T47D (cell line): ENCODE results near the gene ICAM4.
"Not testable (repeated sequence)": the region's sequence is repeated elsewhere in the genome, so short reads cannot be mapped to it uniquely, and the experiment has no call there.

Experiments
- DNase-seq, 2 experiments: peaks; one replicate each; pipeline versions ENCODE4 v3.0.0 to v3.0.0-alpha.2; 2011 to 2012; ENCODE audit warnings: low read depth in 1 of 2, low spot score in 1 of 2
- JUND ChIP-seq: IDR thresholded peaks from 2 replicates; pipeline ENCODE4 v1.6.1; 2012; ENCODE audit warnings: low read depth
- in situ Hi-C: cut with HindIII; loops from 2 replicates; pipeline ENCODE4 v1.10.0; 2016; ENCODE audit warnings: low sequenced_read_pairs, low pct_unique_long_range_greater_than_20kb

Gene ICAM4

DNA sequence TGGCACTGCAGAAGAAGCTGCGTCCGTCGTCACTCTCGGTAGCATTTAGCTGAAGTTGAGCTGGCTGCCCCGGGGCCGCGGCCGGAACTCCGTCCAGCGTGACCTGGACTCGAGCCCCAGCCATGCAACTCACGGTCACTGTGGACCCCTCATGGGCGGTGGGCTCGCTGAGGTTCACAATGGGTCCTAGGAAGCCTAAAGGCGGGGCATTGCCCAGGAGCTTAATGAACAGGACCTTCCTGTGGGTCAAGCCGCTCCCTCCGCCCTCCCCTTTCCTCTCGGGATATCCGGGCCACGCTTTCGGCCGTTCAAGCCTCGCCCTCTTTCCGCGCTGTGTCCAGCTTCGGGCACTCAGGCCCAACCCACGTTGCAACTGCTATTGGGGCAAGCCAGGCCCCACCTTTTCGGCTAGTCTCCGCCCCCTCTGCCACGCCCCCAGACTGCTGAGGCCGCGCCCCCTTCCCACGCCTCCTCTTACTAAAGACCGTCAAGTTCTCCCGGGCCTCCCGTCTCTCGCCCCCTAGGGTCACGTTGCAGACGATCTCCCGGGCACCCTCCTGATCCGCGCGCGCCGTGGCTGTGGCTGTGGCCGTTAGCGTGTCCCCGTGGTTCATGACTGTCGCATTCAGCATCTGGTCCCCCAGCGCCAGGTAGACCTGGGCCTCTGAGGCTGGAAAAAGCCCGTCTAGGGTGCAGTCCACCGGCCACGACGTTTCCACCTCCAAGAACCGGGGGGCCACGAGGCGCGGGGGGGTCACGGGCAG, 48.0 kb downstream of the ICAM4 start:
- in situ Hi-C loops, result no loop called here
- TF ChIP-seq JUND, result no peak
- peak; percentile 73 to 97 for DNase-seq

DNA sequence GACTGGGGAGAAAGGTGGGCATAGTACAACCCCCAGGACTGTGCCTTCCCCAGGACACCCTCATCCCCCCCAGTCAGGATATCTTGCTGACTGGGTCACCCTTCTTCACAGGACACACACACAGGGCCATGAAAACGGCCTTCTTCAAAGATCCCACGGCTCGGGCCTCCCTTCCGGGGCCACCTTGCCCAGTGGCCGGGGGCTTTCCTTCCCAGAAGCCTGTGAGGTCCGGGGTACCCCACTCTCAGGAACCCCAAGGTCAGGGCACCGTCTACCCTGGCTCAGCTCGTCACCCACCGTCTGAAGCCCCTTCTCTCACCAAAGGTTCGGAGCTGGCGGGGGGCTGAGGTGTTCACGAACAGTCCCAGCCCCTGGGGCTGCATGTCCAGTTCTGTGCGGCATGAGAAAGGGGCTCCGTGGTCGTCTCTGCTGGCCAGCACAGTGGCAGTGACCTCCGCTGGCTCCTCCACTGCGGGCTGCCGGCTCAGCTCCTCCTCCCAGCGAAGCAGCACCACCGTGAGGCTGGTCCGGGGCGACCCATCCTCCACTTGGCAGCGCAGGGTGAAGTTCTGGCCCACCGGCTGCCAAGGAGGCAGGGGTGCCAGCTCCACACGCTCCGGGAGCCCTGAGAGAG, 48.7 kb downstream of the ICAM4 start:
- no peak for DNase-seq

DNA sequence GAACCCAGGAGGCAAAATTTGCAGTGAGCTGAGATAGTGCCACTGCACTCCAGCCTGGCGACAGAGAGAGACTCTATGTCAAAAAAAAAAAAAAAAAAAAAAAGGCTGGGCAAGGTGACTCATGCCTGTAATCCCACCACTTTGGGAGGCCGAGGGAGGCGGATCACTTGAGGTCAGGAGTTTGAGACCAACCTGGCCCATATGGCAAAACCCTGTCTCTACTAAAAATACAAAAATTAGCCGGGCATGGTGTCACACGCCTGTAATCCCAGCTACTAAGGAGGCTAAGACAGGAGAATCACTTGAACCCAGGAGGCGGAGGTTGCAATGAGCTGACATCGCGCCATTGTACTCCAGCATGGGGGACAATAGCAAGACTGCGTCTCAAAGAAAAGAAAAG, 50.0 kb downstream of the ICAM4 start:
- in situ Hi-C loops, DNase-seq: not testable (repeated sequence)

More for the DNA sequence above, 48.7 kb downstream of the ICAM4 start:
- in situ Hi-C loops, result no loop called here
- no peak for TF ChIP-seq JUND
